ENCODE measurements around the gene SLC25A12.
"Not testable (repeated sequence)": the region's sequence is repeated elsewhere in the genome, so short reads cannot be mapped to it uniquely, and the experiment has no call there.

GRCh38 chr2:171808885-171809284 lies 85.2 kb downstream of the SLC25A12 start:
- not testable (repeated sequence) for TF ChIP-seq EZH2 (IDR thresholded peaks at IDR 0.05; ENCODE audit: borderline replicate concordance, low read depth, low read length, poor library complexity, severe bottlenecking); CTCF (conservative IDR thresholded peaks at IDR 0.05; ENCODE audit: low read depth, low read length)
